Neural progenitor cell (in vitro differentiated cells): ENCODE data around the gene ZKSCAN7.

Experiments used
- CTCF ChIP-seq: fragments of 200-600 bp; sonication (generic); IDR thresholded peaks from 2 replicates; pipeline ENCODE4 v1.5.1; 2017; ENCODE audit warnings: antibody characterized with exemption, mild to moderate bottlenecking
- EZH2phosphoT487 ChIP-seq: fragments of 200-600 bp; sonication (generic); IDR thresholded peaks from 2 replicates; pipeline ENCODE4 v1.6.1; 2017; ENCODE audit warnings: antibody characterized with exemption

GRCh38 chr3:44576613-44577012 is 21.6 kb downstream of the ZKSCAN7 start:
- no peak for TF ChIP-seq CTCF
- TF ChIP-seq EZH2phosphoT487: no peak
